Dendritic cell treated with granulocyte-macrophage colony-stimulating factor and Interleukin-4, amounts not matched to agents 40 ng/mL and 50 ng/mL, for 4 days (primary cell): ENCODE measurements around the gene MYO10.

Experiments
- H3K27ac Mint-ChIP-seq: one replicate; pipeline ENCODE4 v1.8.0; 2022; ENCODE audit warnings: mild to moderate bottlenecking, mixed read lengths
- H3K27me3 Mint-ChIP-seq: one replicate; pipeline ENCODE4 v1.8.0; 2022; ENCODE audit warnings: mild to moderate bottlenecking, mixed read lengths
- H3K36me3 Mint-ChIP-seq: one replicate; pipeline ENCODE4 v1.8.0; 2022; ENCODE audit warnings: low read depth, mixed read lengths
- H3K4me1 Mint-ChIP-seq: one replicate; pipeline ENCODE4 v1.8.0; 2022; ENCODE audit warnings: low read depth, mixed read lengths
- H3K4me3 Mint-ChIP-seq: one replicate; pipeline ENCODE4 v1.8.0; 2022; ENCODE audit warnings: mild to moderate bottlenecking, moderate library complexity, mixed read lengths
- H3K9me3 Mint-ChIP-seq: one replicate; pipeline ENCODE4 v1.8.0; 2022; ENCODE audit warnings: mixed read lengths
- intact Hi-C: fragments of 100-400 bp; cut with micrococcal nuclease; formaldehyde crosslinking; loops from one replicate; pipeline ENCODE4 v1.15.0; 2022

Gene MYO10

GRCh38 chr5:16897284-16897704, 38.8 kb downstream of the MYO10 start:
- H3K4me3 Mint-ChIP-seq, result no peak overlapping the region
- intact Hi-C loops, result no loop called here
- peaks cover 1% of the 10 kb centered on the region for H3K27me3 Mint-ChIP-seq
- no peaks in the 10 kb centered on the region for H3K4me1 Mint-ChIP-seq
- no peaks in the 10 kb centered on the region for H3K36me3 Mint-ChIP-seq
- no peaks in the 10 kb centered on the region for H3K9me3 Mint-ChIP-seq
- no peak overlapping the region for H3K27ac Mint-ChIP-seq

- Mint-ChIP-seq H3K4me3 (no peak overlapping the region), H3K27me3 (peaks cover 1% of the 10 kb centered on the region), H3K4me1 (no peaks in the 10 kb centered on the region), H3K9me3 (no peaks in the 10 kb centered on the region), H3K36me3 (no peaks in the 10 kb centered on the region), H3K27ac (no peak overlapping the region)
- intact Hi-C loops, result no loop called here
These were observed 39.3 kb downstream of the MYO10 start for GRCh38 chr5:16896767-16897166.

GRCh38 chr5:16894236-16895057, 41.6 kb downstream of the MYO10 start:
- Mint-ChIP-seq H3K27me3 (peaks cover 1% of the 10 kb centered on the region), H3K36me3 (no peaks in the 10 kb centered on the region), H3K4me1 (no peaks in the 10 kb centered on the region), H3K27ac (no peak overlapping the region), H3K4me3 (no peak overlapping the region), H3K9me3 (no peaks in the 10 kb centered on the region)
- intact Hi-C loops, result no loop called here

GRCh38 chr5:16891033-16891432, 45.1 kb downstream of the MYO10 start:
- no peaks in the 10 kb centered on the region for H3K36me3 Mint-ChIP-seq
- no peaks in the 10 kb centered on the region for H3K9me3 Mint-ChIP-seq
- no peak overlapping the region for H3K4me3 Mint-ChIP-seq
- H3K4me1 Mint-ChIP-seq, result no peaks in the 10 kb centered on the region
- no peaks in the 10 kb centered on the region for H3K27me3 Mint-ChIP-seq
- intact Hi-C loops, result no loop called here
- H3K27ac Mint-ChIP-seq, result no peak overlapping the region

GRCh38 chr5:16889972-16890519, 46.0 kb downstream of the MYO10 start:
- H3K36me3 Mint-ChIP-seq, result no peaks in the 10 kb centered on the region
- no peaks in the 10 kb centered on the region for H3K4me1 Mint-ChIP-seq
- no peaks in the 10 kb centered on the region for H3K9me3 Mint-ChIP-seq
- H3K27ac Mint-ChIP-seq, result no peak overlapping the region
- intact Hi-C loops, result no loop called here
- no peak overlapping the region for H3K4me3 Mint-ChIP-seq
- H3K27me3 Mint-ChIP-seq, result no peaks in the 10 kb centered on the region

- Mint-ChIP-seq H3K36me3 (no peaks in the 10 kb centered on the region), H3K27ac (no peak overlapping the region), H3K27me3 (no peaks in the 10 kb centered on the region), H3K4me1 (no peaks in the 10 kb centered on the region), H3K4me3 (no peak overlapping the region), H3K9me3 (no peaks in the 10 kb centered on the region)
- intact Hi-C loops, result no loop called here
These were observed 46.7 kb downstream of the MYO10 start for GRCh38 chr5:16889203-16889971.

- no peak overlapping the region for H3K27ac Mint-ChIP-seq
- peaks cover 2% of the 10 kb centered on the region for H3K9me3 Mint-ChIP-seq
- intact Hi-C loops, result no loop called here
- no peaks in the 10 kb centered on the region for H3K36me3 Mint-ChIP-seq
- no peaks in the 10 kb centered on the region for H3K27me3 Mint-ChIP-seq
- no peak overlapping the region for H3K4me3 Mint-ChIP-seq
- no peaks in the 10 kb centered on the region for H3K4me1 Mint-ChIP-seq
These were observed 47.4 kb downstream of the MYO10 start for GRCh38 chr5:16888694-16889124.

GRCh38 chr5:16886793-16887345, 49.2 kb downstream of the MYO10 start:
- Mint-ChIP-seq H3K27ac (no peak overlapping the region), H3K9me3 (peaks cover 8% of the 10 kb centered on the region), H3K4me1 (no peaks in the 10 kb centered on the region), H3K27me3 (no peaks in the 10 kb centered on the region), H3K4me3 (no peak overlapping the region), H3K36me3 (no peaks in the 10 kb centered on the region)
- intact Hi-C loops, result no loop called here

- Mint-ChIP-seq H3K4me3 (no peak overlapping the region), H3K9me3 (peaks cover 8% of the 10 kb centered on the region), H3K27ac (no peak overlapping the region), H3K4me1 (no peaks in the 10 kb centered on the region), H3K27me3 (no peaks in the 10 kb centered on the region), H3K36me3 (no peaks in the 10 kb centered on the region)
- intact Hi-C loops, result no loop called here
These were observed 49.7 kb downstream of the MYO10 start for GRCh38 chr5:16886366-16886736.

GRCh38 chr5:16885635-16886365, 50.3 kb downstream of the MYO10 start:
- no peak overlapping the region for H3K27ac Mint-ChIP-seq
- no peaks in the 10 kb centered on the region for H3K27me3 Mint-ChIP-seq
- H3K4me3 Mint-ChIP-seq, result no peak overlapping the region
- H3K36me3 Mint-ChIP-seq, result no peaks in the 10 kb centered on the region
- intact Hi-C loops, result no loop called here
- no peaks in the 10 kb centered on the region for H3K4me1 Mint-ChIP-seq
- peaks cover 8% of the 10 kb centered on the region for H3K9me3 Mint-ChIP-seq

- H3K4me1 Mint-ChIP-seq, result no peaks in the 10 kb centered on the region
- H3K36me3 Mint-ChIP-seq, result no peaks in the 10 kb centered on the region
- intact Hi-C loops, result no loop called here
- H3K4me3 Mint-ChIP-seq, result no peak overlapping the region
- peaks cover 8% of the 10 kb centered on the region for H3K9me3 Mint-ChIP-seq
- no peak overlapping the region for H3K27ac Mint-ChIP-seq
- no peaks in the 10 kb centered on the region for H3K27me3 Mint-ChIP-seq
These were observed 51.5 kb downstream of the MYO10 start for GRCh38 chr5:16884595-16884994.

GRCh38 chr5:16883806-16884205, 52.3 kb downstream of the MYO10 start:
- no peak overlapping the region for H3K27ac Mint-ChIP-seq
- intact Hi-C loops, result no loop called here
- no peaks in the 10 kb centered on the region for H3K4me1 Mint-ChIP-seq
- H3K4me3 Mint-ChIP-seq, result no peak overlapping the region
- H3K9me3 Mint-ChIP-seq, result peaks cover 8% of the 10 kb centered on the region
- H3K36me3 Mint-ChIP-seq, result no peaks in the 10 kb centered on the region
- H3K27me3 Mint-ChIP-seq, result no peaks in the 10 kb centered on the region

GRCh38 chr5:16883176-16883575, 52.9 kb downstream of the MYO10 start:
- Mint-ChIP-seq H3K9me3 (peaks cover 8% of the 10 kb centered on the region), H3K36me3 (no peaks in the 10 kb centered on the region), H3K27ac (no peak overlapping the region), H3K4me3 (no peak overlapping the region), H3K4me1 (no peaks in the 10 kb centered on the region), H3K27me3 (no peaks in the 10 kb centered on the region)
- intact Hi-C loops, result no loop called here
